Gastroesophageal sphincter (tissue), 3 donors: ENCODE measurements around the gene SMIM27.

Experiments
- EP300 ChIP-seq: sonication (generic); formaldehyde crosslinking; IDR thresholded peaks from one replicate; pipeline ENCODE4 v1.6.1; 2017; ENCODE audit warnings: antibody characterized with exemption, mild to moderate bottlenecking
- POLR2A ChIP-seq, 2 donors: fragments of 450-650 bp; IDR thresholded peaks; one replicate each; pipeline ENCODE4 v1.6.1; 2017; ENCODE audit warnings: antibody characterized with exemption in 2 of 2, mild to moderate bottlenecking in 2 of 2, moderate library complexity in 1 of 2
- POLR2AphosphoS5 ChIP-seq: sonication (generic); formaldehyde crosslinking; IDR thresholded peaks from one replicate; pipeline ENCODE4 v1.6.1; 2017; ENCODE audit warnings: antibody characterized with exemption
- TF ChIP-seq, protein P1 (sequence below), 4 experiments: fragments of 200-600 bp in 2 of 4; fragments of 450-650 bp in 2 of 4; sonication (generic) in 1 of 4; IDR thresholded peaks; one replicate each; pipeline ENCODE4 v1.5.1; 2017 to 2019; ENCODE audit warnings: antibody characterized with exemption in 4 of 4, mild to moderate bottlenecking in 2 of 4, moderate library complexity in 2 of 4

DNA sequence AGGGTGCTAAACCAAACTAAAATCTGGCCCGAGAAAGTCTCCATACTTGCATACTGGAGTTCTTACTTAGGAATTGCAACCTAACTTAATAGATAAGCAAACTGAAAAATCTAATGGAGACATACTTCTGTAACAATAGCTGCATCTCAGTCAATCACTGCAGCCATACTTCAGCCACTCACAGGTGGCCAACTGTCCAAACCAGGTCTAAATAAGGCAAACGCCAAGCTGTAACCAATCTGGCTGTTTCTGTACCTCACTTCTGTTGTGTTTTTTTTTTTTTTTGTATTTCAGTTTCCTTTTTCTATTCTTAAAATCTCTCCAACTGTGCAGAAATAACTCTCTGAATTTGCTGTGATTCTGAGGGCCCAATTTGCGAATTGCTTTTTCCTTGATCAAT lies 25.2 kb downstream of the SMIM27 start:
- TF ChIP-seq POLR2A (IDR thresholded peaks at IDR 0.05) (no peak), EP300 (no peak), POLR2AphosphoS5 (no peak)
- TF ChIP-seq, protein P1, sequence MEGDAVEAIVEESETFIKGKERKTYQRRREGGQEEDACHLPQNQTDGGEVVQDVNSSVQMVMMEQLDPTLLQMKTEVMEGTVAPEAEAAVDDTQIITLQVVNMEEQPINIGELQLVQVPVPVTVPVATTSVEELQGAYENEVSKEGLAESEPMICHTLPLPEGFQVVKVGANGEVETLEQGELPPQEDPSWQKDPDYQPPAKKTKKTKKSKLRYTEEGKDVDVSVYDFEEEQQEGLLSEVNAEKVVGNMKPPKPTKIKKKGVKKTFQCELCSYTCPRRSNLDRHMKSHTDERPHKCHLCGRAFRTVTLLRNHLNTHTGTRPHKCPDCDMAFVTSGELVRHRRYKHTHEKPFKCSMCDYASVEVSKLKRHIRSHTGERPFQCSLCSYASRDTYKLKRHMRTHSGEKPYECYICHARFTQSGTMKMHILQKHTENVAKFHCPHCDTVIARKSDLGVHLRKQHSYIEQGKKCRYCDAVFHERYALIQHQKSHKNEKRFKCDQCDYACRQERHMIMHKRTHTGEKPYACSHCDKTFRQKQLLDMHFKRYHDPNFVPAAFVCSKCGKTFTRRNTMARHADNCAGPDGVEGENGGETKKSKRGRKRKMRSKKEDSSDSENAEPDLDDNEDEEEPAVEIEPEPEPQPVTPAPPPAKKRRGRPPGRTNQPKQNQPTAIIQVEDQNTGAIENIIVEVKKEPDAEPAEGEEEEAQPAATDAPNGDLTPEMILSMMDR (IDR thresholded peaks at IDR 0.05), result no peak
